Nephron (organoid): ENCODE measurements around the gene STX3.
A peak's percentile ranks its signal among the peaks of the same experiment; 100 is the strongest.

ENCODE experiments used
- H3K27ac Mint-ChIP-seq, 3 experiments: 2 replicates each; pipeline ENCODE4 v1.8.0; 2020; ENCODE audit warnings: mixed read lengths in 3 of 3, mild to moderate bottlenecking in 2 of 3, moderate library complexity in 1 of 3
- H3K27me3 Mint-ChIP-seq: 2 replicates; pipeline ENCODE4 v1.8.0; 2021; ENCODE audit warnings: low read depth, mild to moderate bottlenecking, moderate library complexity, mixed read lengths
- H3K36me3 Mint-ChIP-seq: 2 replicates; pipeline ENCODE4 v1.8.0; 2020; ENCODE audit warnings: low read depth, mixed read lengths
- H3K4me1 Mint-ChIP-seq: 2 replicates; pipeline ENCODE4 v1.8.0; 2020; ENCODE audit warnings: mixed read lengths
- H3K4me3 Mint-ChIP-seq, 3 experiments: 2 replicates each; pipeline ENCODE4 v1.8.0; 2020; ENCODE audit warnings: mild to moderate bottlenecking in 3 of 3, mixed read lengths in 3 of 3, moderate library complexity in 2 of 3
- H3K9me3 Mint-ChIP-seq: 2 replicates; pipeline ENCODE4 v1.8.0; 2020; ENCODE audit warnings: mixed read lengths
- CTCF ChIP-seq, 3 experiments: fragments of 200-600 bp; sonication (generic); IDR thresholded peaks; one replicate each; pipeline ENCODE4 v1.5.0; 2021; ENCODE audit warnings: antibody characterized with exemption in 3 of 3; ENCODE audit not compliant: unreplicated experiment in 3 of 3

The STX3 gene

DNA sequence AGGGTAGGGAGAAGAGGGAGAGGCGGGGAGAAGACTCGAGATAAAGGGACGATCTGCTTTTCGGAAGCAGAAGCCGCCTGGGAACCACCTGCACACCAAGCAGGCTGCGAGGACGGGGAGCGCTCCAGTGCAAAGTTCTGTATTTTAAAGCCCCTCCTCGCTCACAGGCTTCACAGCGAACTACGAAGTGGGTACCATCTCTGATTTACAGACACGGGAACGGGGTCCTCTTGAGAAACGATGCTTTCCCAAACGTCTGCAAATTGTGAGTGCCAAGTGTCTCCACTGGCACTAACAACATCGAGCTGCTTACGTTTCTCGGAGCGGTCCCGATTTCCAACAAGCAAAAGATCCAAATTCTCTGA, 700 bp upstream of the STX3 start:
- Mint-ChIP-seq H3K4me1 (peaks cover 11% of the 10 kb centered on the region), H3K27ac (peak overlapping the region; percentile 62 to 89 (median 86)), H3K4me3 (peak overlapping the region; percentile 87 to 94 (median 93)), H3K36me3 (no peaks in the 10 kb centered on the region), H3K9me3 (no peaks in the 10 kb centered on the region), H3K27me3 (peaks cover 43% of the 10 kb centered on the region)
- TF ChIP-seq CTCF (IDR thresholded peaks at IDR 0.05; ENCODE audit: unreplicated experiment in 3 of 3): no peak

DNA sequence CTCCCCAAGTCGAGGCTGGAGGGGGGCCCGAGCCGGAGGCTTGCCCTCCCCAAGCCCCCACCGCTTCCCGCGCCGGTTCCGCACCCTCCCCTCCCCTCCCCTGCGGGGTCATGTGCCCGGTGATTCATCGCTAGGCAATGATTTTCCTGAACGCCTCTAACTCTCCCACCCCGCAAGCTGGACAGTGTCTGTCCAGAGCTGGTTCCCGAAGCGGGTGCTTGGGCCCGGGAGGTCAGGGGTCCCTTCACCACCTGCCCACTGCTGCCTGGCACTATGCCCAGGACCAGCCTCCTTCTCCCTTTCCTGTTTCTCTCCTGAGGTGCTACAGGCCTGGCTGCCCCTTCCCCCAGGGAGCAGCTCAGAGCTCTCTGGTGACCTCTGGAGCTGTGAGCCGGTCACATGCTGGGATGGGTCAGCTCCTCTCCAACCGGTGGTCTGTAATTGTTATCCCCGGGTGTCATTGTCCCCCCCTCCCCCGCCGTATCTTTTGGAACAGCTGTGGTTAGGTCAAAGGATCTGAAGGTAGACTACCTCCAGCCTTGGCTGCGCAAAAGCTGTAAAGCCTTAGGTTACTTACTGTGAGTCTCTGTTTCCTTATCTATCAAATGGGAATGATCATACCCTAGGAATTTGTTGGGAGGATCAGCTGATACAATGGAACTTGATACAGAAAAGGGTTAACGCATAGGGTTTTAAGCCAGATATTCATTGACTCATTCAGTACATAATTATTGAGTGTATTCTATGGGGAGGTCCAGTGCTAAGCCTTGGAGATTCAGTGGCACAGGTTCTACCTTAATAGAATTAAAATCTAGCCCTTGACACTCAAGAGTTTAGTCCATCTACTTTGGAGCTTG, 753 bp downstream of the STX3 start:
- peaks cover 49% of the 10 kb centered on the region for H3K27me3 Mint-ChIP-seq
- no peaks in the 10 kb centered on the region for H3K36me3 Mint-ChIP-seq
- H3K27ac Mint-ChIP-seq: peak overlapping the region in 2 of 3 experiments; percentile 75 to 78
- TF ChIP-seq CTCF (IDR thresholded peaks at IDR 0.05; ENCODE audit: unreplicated experiment in 3 of 3): no peak
- H3K4me3 Mint-ChIP-seq: peak overlapping the region; percentile 83 to 89 (median 89)
- H3K9me3 Mint-ChIP-seq: no peaks in the 10 kb centered on the region
- peaks cover 11% of the 10 kb centered on the region for H3K4me1 Mint-ChIP-seq

GRCh38 chr11:59756558-59756840, 1.3 kb downstream of the STX3 start:
- Mint-ChIP-seq H3K4me1 (peaks cover 11% of the 10 kb centered on the region), H3K36me3 (no peaks in the 10 kb centered on the region), H3K9me3 (no peaks in the 10 kb centered on the region), H3K27ac (peak overlapping the region in 2 of 3 experiments; percentile 75 to 78), H3K27me3 (peaks cover 49% of the 10 kb centered on the region), H3K4me3 (peak overlapping the region; percentile 83 to 89 (median 89))
- no peak for TF ChIP-seq CTCF (IDR thresholded peaks at IDR 0.05; ENCODE audit: unreplicated experiment in 3 of 3)

- H3K36me3 Mint-ChIP-seq: no peaks in the 10 kb centered on the region
- peak overlapping the region; percentile 83 to 89 (median 89) for H3K4me3 Mint-ChIP-seq
- TF ChIP-seq CTCF (IDR thresholded peaks at IDR 0.05; ENCODE audit: unreplicated experiment in 3 of 3): no peak
- H3K27ac Mint-ChIP-seq: peak overlapping the region in 2 of 3 experiments; percentile 75 to 78
- peaks cover 11% of the 10 kb centered on the region for H3K4me1 Mint-ChIP-seq
- peaks cover 49% of the 10 kb centered on the region for H3K27me3 Mint-ChIP-seq
- no peaks in the 10 kb centered on the region for H3K9me3 Mint-ChIP-seq
Measured at GRCh38 chr11:59756845-59757244, 1.7 kb downstream of the STX3 start.

DNA sequence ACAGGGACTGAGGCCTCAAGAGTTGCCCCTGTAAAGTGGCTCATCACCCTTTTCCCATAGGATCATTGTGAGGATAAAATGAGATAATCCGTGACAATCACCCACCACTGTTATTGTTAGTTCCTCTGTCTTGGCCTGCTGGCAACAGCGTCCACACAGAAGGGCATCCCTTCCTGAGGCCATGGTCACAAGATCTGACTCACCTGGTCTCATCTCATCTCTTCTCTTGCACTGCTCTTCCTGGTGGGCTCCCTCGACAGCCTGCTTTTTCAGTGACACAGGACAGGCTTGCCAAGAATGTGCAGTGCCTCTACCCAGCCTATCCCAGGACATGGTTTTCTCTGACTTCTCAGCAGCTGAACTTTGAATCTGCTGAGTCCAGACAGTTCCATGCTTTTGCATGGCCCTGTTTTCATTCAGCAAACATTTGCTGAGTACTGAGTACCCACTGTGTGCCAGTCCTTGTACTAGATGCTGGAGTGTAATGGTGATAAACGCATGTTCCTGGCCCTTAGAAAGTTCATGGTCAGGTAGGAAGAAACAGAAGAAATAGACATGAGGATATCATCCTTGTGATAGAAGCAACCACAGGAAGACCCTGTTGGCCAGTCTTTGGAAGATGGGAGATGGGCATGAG, 3.3 kb downstream of the STX3 start:
- H3K9me3 Mint-ChIP-seq: no peaks in the 10 kb centered on the region
- H3K4me1 Mint-ChIP-seq: peaks cover 11% of the 10 kb centered on the region
- no peak for TF ChIP-seq CTCF (IDR thresholded peaks at IDR 0.05; ENCODE audit: unreplicated experiment in 3 of 3)
- H3K36me3 Mint-ChIP-seq: no peaks in the 10 kb centered on the region
- H3K27me3 Mint-ChIP-seq: peaks cover 49% of the 10 kb centered on the region
- peak overlapping the region in 1 of 3 experiments; percentile 28 for H3K27ac Mint-ChIP-seq
- H3K4me3 Mint-ChIP-seq: peak overlapping the region; percentile 9 to 36 (median 21)
